GM06990 (cell line): ENCODE measurements around the gene ZNF175.

ENCODE experiments used
- DNase-seq: peaks from one replicate; pipeline ENCODE4 v3.0.0-alpha.2; 2011; ENCODE audit not compliant: insufficient read length; ENCODE audit errors: extremely low read depth
- H3K27me3 ChIP-seq: replicated peaks from 2 replicates; pipeline ENCODE4 v1.6.0; 2011; ENCODE audit warnings: low read length; ENCODE audit not compliant: control insufficient read depth, insufficient read depth
- H3K36me3 ChIP-seq: 2 replicates; pipeline ENCODE4 v1.5.1; 2011; ENCODE audit warnings: low read length; ENCODE audit not compliant: control insufficient read depth, insufficient read depth
- H3K4me3 ChIP-seq: replicated peaks from 2 replicates; pipeline ENCODE4 v1.5.1; 2011; ENCODE audit warnings: low read depth, mild to moderate bottlenecking, control low read depth, low read length
- TF ChIP-seq, protein P1 (sequence below): IDR thresholded peaks from 2 replicates; pipeline ENCODE4 v1.5.1; 2011; ENCODE audit warnings: low read length, control low read depth, mild to moderate bottlenecking, inconsistent platforms; ENCODE audit not compliant: insufficient read depth, poor library complexity, severe bottlenecking

ZNF175 gene

DNA sequence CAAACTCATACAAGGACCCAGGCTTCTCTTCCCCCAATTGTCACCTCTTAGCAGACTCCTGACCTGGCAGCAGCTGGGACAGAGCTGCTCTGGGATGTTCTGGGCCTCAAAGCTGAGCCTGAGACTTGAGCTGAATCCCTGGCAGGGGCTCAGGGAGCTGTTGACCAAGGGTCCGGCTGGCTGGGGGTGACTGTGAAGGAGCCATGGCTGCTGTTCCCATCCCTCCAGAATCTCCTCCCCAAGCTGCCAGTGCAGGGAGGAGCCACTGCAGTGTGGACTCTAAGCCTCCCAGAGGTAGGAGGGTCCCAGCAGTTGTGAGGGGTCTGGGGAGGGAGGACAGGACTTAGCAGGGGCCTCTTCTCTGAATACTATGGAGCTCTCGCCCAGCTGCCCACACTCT, 41.8 kb upstream of the ZNF175 start:
- TF ChIP-seq, protein P1, sequence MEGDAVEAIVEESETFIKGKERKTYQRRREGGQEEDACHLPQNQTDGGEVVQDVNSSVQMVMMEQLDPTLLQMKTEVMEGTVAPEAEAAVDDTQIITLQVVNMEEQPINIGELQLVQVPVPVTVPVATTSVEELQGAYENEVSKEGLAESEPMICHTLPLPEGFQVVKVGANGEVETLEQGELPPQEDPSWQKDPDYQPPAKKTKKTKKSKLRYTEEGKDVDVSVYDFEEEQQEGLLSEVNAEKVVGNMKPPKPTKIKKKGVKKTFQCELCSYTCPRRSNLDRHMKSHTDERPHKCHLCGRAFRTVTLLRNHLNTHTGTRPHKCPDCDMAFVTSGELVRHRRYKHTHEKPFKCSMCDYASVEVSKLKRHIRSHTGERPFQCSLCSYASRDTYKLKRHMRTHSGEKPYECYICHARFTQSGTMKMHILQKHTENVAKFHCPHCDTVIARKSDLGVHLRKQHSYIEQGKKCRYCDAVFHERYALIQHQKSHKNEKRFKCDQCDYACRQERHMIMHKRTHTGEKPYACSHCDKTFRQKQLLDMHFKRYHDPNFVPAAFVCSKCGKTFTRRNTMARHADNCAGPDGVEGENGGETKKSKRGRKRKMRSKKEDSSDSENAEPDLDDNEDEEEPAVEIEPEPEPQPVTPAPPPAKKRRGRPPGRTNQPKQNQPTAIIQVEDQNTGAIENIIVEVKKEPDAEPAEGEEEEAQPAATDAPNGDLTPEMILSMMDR = no peak
- Histone ChIP-seq H3K36me3 (no peaks in the 10 kb centered on the region), H3K27me3 (no peaks in the 10 kb centered on the region; the same call in none of the 2 replicates), H3K4me3 (no peak overlapping the region)
- DNase-seq = no peak

DNA sequence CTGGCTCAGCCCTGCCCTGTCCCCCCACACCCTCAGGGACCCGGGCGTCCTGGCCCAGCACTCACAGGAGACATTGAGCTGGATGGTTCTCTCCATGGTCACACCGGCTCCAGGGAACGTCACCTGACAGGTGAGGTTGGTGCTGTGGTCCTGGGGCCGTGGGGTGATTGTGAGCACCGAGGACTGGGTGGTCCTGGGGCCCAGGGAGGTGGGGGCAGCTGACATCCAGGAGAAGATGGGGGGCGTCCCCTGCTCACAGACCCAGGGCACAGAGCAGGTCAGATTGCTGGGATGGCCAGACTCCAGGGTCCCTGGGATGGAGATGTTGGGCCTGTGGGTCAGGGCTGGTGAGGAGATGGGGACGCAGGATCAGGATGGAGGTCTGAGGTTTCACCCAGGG, 40.5 kb upstream of the ZNF175 start:
- DNase-seq = no peak
- Histone ChIP-seq H3K4me3 (no peak overlapping the region), H3K27me3 (no peaks in the 10 kb centered on the region; the same call in 1 of the 2 replicates), H3K36me3 (no peaks in the 10 kb centered on the region)
- TF ChIP-seq, protein P1 = no peak

DNA sequence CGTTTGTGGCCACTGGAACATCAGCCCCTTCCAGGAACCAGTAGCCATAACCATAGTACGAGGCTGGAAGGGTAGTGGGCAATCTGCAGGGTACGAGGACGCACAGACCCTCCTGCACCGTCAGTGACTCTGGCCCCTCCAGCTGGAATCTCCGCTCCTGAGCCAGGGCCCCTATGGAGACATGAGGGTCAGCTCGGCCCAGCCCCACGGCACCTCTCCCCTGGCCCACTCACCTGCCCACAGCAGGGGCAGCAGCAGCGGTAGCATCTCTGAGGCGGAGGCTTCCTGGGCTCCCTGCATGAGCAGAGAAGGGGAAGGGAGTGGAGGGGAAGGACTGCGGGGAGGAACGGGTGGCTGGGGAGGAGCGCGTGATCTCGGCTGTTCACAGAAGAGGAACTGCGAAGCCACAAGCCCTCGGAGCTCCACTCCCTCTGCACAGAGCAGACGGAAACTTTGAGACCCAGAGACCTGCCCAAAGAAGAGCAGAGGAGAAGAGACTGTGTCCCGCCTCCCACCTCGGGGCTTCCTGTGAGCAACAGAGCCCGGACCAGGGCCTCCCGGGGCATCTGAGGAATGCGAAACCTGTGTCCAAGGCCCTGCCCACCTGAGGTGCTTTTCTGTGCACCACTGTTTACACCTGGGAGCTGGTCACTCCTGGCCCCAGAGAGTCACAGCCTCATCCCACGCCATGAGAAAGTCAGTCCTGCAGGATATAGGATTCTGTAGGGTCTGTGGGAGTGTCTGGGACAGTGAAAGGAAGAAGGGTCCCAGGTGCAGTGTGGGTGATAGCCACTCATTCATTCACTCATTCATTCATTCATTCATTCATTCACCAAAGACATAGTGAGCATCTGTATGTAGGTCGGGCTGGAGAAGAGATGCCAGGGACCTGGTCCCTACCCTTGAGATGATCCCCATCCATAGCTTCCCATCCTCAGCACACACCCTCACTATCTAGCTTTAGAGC, 39.5 kb upstream of the ZNF175 start, which contains the start of gene SIGLEC6:
Gene SIGLEC6, minus strand, starts transcription at position 322 of the 967 bp plus-strand sequence. Its CDS starts 22 bp downstream, at position 300.
- DNase-seq = peak; percentile 65
- no peaks in the 10 kb centered on the region for H3K36me3 ChIP-seq
- H3K4me3 ChIP-seq = no peak within 1 kb of the TSS
- H3K27me3 ChIP-seq = no peaks in the 10 kb centered on the region; the same call in 1 of the 2 replicates
- TF ChIP-seq, protein P1 = no peak

DNA sequence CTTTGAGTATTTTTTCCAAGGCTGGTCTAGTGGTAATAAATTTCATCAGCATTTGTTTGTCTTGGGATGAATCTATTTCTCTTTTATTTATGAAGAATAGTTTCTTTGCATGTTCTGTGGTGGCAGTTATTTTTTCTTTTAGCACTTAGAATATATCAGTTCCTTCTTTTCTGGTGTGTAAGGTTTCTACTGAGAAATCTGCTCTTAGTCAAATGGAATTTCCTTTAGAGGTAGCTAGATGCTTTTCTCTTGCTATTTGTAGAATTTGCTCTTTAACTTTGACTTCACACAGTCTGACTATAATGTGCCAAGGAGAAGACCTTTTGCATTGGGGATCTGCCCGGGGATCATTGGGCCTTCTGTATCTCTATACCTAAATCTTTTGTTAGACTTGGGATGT, 35.5 kb upstream of the ZNF175 start:
- TF ChIP-seq, protein P1 = no peak
- no peak overlapping the region for H3K4me3 ChIP-seq
- DNase-seq = no peak
- H3K27me3 ChIP-seq = no peaks in the 10 kb centered on the region
- H3K36me3 ChIP-seq = no peaks in the 10 kb centered on the region

DNA sequence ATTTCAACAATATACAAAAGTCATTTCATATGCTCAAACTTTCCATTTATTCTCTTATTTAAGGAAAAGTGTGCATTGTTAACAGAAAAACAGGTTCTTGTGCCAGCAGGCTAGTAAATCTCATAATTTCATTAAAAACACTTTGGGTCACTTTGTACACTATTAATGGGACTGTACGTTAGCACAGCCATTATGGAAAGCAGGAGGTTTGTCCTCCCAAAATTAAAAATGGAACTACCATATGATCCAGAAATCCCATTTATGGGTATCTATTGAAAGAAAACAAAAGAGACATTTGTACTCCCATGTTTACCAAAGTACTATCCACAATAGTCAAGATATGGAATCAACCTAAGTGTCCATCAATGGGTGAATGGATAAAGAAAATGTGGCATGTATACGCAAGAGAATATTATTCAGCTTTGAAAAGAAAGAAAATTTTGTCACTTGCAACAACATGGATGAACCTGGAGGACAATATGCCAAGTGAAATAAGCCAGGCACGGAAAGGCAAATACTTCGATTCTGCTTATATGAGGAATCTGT, 31.2 kb upstream of the ZNF175 start:
- no peak for DNase-seq
- H3K4me3 ChIP-seq = no peak overlapping the region
- H3K36me3 ChIP-seq = no peaks in the 10 kb centered on the region
- H3K27me3 ChIP-seq = no peaks in the 10 kb centered on the region; the same call in 1 of the 2 replicates
- TF ChIP-seq, protein P1 = no peak
